Brain pericyte (primary cell): ENCODE results near the gene RTL3.
"Not testable (repeated sequence)": the region's sequence is repeated elsewhere in the genome, so short reads cannot be mapped to it uniquely, and the experiment has no call there.

ENCODE experiments used
- DNase-seq: peaks from one replicate; pipeline ENCODE4 v3.0.0-alpha.2; 2012; ENCODE audit warnings: low read depth, low spot score

The RTL3 gene, protein sequence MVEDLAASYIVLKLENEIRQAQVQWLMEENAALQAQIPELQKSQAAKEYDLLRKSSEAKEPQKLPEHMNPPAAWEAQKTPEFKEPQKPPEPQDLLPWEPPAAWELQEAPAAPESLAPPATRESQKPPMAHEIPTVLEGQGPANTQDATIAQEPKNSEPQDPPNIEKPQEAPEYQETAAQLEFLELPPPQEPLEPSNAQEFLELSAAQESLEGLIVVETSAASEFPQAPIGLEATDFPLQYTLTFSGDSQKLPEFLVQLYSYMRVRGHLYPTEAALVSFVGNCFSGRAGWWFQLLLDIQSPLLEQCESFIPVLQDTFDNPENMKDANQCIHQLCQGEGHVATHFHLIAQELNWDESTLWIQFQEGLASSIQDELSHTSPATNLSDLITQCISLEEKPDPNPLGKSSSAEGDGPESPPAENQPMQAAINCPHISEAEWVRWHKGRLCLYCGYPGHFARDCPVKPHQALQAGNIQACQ

DNA sequence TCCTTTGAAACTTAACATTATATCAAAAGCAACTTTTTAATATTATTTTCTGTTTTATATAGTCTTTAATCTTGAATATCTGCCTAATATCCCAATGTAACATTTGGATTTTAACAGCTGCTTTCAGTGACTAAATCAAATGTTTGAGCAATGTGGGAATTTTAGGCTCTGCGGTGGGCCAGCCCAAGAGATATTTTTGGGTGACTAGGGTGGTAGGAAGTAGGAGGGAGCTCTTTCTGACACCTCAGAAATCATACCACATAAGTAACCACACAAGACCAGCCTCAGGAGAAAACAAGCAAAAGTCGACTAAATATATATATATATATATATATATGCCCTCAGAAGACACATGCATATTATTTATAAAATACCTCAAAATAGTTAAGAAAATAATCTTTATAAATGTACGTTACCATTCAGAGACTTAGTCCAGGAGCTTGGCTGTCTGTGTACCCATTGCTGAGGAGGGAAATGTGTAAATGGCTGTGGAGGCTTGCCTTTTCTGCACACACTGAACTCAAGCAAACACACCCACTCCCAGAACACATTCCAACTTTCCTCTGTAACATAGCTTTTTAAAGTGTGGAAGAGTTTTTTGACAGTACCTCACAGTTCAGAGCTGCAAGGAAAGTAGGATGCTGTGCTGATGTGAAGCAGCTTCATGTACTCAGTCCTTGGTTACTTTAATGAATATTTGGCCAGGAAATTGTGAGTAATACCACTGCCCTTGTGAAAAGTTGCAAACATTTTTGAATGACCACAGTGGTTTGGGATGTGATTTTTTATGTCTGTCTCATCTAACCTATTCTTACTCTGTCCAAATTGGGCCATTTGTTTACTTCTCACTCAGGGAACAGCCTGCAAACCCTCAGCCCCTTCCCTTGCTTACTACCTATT, at the start of gene RTL3:
RTL3 (minus strand) TSS at position 484 of the 900 bp plus-strand sequence. CDS start 908 bp downstream, outside the sequence.
- no peak for DNase-seq

DNA sequence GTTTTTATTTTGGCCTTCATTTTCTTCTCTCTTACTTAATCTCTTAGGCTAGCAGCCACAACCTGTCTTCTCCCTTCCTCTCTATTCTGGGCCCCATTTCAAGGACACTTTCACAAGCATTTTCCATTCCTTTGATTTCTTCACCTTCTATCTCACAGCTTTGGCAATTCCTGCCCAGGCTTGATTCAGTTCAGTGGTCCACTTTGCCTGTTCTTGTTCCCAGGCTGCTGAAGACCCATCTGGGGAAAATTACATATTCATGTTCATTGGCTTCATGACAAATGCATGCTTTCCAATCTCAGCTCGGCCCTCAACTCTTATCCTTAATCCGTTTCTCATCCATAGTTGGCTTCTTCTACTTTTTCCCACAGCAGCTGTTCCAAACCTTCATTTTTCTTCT, 49.7 kb upstream of the RTL3 start:
- DNase-seq = no peak

DNA sequence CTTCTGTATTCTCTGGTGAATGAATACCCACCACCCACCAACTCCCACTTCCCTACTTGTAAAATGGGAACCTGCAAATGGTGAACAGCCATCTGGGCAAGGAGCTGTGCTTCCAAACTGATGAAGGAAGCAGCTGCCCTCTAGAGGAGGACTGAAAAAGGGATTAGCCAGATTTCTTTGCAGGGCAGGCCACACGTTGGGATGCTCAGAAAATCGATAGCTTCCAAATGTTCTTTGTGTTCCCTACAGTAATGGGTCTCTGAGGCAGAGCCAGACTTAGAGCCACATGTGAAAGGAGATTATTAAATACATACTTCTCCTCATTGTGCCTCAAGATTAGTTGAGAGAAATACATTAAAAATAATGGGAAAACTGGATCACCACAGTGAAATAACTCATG, 49.1 kb upstream of the RTL3 start:
- no peak for DNase-seq

DNA sequence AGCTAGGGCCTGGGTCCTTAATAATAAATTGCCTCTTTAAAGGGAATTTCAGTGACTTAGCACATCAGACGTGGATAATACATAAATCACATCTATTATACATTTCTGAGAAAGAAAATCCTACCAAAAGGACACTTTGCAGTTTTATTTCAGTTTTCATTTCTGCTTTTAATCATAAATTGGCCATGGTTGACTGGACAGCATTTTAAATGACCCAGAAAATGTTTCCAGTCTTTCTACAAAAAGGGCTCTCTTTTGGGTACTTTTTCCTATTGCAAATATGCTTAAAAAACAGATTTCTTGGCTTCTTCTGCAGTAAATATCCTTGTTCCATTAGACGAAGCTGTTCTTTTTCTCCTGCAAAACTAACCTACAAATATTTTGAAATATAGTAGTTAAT, 46.9 kb upstream of the RTL3 start:
- no peak for DNase-seq

DNA sequence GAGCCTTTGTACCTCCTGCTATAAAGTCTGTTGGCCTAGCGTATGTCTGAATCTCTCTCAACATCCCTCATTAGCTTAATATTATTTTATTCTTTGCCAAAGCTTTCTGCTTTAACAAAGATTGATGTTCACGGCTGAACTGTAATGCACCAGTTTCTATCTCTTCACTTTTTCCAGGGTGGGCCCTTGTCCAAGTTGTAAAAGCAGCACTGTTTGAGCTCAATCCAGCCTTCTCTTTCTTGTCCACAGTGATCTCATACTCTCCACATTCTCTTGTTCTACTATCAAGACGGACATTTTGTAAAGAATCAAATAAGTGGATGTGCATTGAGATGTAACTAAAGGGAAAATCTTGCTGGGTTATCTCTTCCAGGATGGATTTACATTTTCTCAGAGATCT, 34.4 kb upstream of the RTL3 start:
- no peak for DNase-seq

DNA sequence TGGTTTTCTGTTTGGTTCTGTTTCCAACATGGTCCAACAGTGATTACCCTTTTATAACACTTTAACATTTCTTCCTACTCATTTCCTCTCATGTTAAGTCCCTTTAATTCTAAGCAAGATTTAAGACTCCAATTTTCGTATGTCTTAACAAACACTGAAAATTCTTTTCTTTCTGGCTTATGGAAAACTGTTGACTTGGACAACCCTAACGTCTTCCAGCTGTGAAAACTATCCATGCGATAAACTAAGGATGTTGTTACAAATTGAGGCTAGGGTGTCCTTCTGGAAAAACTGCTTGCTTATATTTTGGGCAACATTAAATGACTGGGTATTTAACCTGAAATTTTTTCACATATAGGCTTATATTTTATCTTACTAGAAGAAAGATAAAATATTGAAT, 33.9 kb upstream of the RTL3 start:
- no peak for DNase-seq

DNA sequence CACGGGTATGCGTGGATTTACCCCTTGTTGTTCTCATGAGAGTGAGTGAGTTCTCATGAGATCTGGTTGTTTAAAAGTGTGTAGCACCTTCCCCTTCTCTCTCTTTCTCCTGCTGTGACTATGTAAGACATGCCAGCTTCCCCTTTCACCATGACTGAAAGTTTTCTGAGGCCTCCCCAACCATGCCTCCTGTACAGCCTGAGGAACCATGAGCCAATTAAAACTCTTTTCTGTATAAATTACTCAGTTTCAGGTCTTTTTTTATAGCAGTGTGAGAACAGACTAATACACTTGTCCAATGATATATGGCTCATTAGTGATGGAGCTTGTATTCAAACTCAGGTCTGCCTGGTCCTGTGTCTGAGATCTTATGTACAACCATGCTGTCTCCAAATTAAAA, 28.5 kb upstream of the RTL3 start:
- no peak for DNase-seq

DNA sequence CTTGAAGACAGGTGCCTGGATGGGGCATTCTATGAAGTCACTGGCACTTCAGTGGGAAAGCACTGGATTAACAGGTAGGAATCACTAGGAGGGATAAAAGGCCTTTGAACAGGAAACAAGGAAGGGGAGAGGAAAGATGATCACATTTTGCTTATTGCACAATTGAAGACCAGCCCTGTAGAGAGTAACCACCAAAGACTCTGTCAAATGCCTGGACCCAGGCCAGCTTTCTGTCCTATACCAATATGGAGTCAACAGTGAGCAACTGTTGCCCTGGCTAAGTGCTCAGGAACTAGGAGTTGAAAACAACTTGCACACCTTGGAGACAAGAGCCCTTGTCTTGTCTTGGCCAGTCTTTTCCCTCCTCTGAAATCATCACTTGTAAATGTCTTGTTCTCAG, 14.1 kb upstream of the RTL3 start:
- DNase-seq = no peak

DNA sequence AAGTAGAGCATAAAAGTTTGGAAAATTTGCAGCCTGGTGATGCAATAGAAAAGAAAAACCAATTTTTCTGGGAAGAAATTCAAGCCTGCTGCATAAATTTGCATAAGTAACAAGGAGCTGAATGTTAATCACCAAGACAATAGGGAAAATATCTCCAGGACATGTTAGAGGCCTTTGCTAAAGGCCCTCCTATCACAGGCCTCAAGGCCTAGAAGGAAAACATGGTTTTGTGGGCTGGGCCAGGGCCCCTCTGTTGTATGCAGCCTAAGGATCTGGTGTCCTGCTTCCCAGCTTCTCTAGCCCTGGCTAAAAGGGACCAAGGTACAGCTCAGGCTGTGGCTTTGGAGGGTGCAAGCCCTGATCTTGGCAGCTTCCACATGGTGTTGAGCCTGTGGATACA, 6.2 kb upstream of the RTL3 start:
- DNase-seq = no peak

DNA sequence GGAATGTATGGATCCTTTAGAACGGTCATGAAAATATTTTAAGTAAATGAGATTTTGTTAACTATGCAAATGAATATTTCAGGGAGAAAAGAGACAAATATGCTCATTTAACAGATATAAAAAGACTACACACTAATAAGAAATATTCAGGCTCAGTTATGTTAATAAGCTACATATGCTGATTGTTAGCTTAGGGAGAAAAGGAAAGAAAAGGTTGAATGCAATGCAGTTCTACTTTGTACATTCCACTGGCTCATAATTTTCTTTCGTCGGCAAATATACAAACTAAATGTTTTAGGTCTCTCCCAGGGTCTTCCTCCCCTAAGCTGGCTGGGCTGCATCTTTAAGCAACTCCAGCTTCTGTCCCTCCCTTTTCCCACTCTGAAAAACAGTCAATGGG, 2.7 kb upstream of the RTL3 start:
- DNase-seq = no peak

DNA sequence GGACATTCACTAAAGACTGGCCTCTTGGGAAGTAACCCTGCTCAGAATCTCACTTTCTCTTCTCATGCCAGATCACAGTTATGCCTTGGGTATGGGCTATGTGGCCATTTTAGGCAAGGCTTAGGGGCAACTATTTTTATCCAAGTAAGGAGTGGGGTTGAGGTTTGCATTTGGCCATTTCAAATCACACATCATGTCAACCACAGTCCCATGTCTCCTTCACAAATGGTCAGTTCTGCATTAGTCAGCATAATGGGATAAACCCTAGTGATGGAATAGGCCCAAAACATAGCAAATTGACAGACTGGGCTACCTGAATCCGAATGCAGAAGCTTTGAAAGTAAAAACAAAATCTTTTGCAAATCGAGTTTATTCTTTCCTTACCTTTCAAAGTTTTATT, 827 bp upstream of the RTL3 start:
- no peak for DNase-seq

DNA sequence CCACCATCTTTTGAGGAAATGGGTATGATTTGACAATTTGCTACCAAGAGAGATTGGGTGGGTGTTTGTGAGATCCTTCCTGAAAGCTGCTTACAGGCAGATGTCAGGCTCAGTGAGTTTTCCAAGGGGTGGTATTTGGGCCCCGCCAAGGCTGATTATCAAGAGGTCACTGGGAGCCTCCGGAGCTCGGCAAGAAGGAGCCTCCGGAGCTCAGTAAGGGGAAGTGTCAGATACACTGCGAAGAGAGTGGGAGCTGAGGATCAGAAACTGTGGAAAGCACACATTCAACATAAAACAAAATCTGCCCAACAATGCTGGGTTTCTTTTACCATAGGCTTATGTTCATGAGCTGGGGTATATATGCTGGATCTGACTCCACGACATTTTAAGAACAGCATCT, 714 bp downstream of the RTL3 start:
- no peak for DNase-seq

DNA sequence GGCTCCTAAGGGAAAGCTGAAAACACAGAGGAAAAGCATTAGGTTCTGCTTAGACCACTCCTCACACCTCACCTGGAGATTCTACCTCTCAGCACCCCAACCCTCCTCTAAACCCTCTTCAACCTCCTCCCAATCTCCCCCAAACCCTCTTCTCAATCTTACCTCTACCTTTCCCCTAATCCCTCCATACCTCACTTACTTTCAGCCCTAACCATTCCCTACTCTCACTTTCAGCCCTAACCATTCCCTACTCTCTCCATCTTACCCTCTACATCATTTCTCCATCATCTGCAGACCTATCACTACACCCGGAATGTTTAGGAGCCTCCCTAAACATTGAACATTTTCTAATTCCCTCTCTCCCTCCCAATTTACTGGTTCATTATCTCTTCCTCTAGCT, 3.5 kb downstream of the RTL3 start:
- DNase-seq = no peak

DNA sequence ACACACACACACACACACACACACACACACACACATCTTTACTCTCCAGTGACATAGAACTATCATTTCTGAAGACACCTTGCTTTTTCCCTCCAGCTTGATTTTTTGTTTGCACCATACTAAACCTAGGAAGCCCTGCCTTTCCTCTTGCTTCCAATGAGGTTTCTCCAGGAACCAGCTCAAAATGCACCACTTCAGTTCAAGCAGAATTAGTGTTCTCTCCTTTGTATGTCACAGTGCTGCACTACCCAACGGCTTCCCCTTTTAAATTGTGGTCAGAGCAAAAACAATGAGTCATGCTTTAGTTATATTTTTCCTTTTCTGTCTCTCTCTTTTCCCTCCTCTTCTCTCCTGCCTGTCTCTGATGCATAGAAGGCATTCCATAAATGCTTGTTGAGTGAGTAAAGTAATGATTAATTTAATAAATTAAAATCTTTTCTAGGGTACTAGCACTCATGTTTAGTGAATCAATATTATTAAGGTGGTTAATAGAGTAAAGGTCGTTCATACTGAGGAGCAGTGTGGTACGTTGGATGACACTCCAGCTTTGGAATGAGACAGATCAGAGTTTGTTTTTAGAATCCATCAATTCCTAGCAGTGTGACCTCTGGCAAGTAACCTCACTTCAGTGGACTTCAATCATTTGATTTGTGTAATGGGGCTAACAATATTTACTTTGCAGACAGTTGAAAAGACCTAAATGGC, 5.9 kb downstream of the RTL3 start:
- no peak for DNase-seq

DNA sequence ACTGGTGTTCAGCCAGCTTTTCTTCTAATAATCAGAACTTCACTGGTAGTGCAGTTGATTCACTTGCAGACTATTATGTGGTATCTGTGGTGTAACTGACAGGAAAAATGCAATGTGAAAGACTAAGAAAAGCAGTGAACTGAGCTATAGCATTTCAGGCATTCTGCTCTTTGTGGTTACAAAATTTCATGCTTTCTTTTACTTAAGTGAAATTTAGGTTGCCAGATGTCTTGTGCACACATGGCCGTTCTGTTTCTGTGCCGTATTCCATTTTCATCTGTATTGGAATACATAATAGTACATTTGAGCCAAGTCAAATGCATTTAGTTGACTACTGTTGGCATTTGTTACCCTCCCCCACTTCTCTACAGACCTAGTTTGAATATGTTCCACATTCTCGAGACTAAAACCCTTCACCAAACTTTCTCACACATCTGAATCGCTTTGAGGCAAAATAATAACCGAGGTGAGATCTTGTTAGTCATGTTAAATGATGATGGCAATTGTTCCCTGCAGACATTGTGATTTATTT, 8.2 kb downstream of the RTL3 start:
- DNase-seq = no peak

DNA sequence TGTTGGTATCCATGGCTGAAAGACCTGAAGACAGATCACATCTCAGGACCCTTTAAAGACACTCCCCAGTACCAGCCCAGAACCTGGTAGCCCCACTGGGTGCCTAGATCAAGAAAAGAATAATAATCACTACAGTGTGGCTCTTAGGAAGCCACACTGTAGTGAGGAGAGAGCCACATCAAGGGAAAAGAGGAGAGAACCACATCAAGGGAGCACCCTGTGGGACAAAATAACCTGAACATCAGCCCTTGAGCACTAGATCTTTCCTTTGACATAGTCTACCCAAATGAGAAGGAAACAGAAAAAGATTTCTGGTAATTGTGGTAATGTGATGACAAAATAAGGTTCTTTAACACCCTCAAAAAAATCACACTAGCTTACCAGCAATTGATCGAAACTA, 15.3 kb downstream of the RTL3 start:
- DNase-seq = no peak

DNA sequence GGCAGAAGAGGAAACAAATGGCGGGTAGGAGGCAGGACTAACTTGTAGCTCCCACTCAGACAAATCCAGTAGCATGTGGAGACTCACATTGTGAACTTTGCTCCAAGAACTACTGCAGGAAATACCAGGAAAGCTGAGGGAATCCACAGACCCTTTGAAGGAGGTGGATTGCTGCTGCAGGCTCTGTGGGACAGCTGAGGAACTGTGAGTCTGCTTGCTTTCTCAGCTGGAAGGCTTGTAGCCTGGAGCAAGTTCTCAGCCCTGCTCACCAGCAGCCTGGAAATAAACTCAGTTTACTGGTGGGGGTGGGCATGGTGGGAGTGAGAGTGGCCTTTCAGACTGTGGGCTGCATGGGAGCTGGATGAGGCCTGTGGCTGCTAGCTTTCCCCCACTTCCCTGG, 16.0 kb downstream of the RTL3 start:
- DNase-seq = peak; percentile 65

DNA sequence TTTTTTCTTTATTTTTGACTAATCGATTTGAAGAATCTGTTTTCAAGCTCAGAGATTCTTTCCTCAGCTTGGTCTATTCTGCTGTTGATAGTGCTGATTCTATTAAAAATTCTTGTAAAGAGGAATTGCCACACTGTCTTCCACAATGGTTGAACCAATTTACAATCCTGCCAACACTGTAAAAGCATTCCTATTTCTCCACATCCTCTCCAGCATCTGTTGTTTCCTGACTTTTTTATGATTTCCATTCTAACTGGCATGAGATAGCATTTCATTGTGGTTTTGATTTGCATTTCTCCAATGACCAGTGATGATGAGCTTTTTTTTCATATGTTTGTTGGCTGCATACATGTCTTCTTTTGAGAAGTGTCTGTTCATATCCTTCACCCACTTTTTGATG, 23.0 kb downstream of the RTL3 start:
- not testable (repeated sequence) for DNase-seq

DNA sequence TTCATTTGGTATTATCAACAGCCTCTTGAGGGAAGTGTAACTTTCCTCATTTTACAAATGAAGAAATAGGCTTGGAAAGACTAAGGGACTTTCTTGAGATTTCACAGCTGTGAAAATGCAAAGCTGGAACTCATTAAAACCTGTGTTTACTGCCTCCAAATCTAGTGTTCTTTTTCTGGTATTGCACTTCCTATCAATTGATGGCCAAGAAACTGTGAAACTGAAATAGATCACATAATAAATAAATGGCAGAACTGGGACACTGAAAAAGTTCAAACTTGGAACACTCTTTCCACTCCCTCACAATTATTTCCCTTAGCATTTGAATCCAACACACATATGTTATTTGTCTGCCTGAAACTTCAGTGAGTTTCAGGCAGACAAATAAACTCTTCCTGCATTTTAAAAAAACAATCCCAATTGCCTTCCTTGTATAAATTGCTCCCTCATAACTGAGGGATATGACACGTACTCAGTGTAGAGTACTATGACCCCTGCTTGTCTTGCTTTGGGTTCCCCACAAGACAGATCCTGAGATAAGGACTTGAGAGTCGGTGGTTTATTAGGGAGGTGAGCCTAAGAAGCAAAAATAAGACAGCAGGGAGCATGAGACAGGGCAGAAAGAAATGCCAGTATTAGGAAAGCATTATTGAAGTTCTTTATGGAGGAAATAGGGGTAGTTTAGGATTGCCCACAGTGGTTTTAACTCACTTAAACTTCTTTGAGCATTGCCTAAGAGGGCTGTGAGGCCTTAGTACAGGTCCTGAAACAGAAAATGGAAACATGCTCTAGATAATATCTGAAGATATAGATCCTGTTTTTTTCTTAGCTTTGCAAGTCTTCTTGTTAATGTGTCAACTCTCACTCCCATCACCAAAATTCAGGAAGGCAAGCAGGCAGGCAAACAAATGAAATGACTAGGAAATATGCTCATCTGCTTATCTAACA, 33.9 kb downstream of the RTL3 start:
- no peak for DNase-seq

DNA sequence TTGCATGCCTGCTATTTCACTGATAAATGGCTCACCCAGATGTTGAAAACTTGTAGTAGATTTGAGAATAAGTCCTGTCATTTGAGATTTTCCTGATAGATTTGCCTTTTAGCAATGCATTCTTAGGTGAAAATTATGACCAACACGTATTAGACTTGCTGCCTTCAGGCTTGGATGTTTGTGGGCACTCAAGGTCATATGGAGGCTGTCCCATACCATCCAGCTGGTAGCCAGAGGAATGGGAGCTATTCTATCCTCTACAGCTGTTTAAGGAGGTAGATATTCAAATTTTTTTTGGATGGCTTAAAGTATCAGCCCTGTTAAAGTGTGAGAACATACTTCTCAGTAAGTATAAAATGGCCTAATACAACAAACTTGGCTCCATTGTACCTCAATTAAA, 34.7 kb downstream of the RTL3 start:
- DNase-seq = no peak

DNA sequence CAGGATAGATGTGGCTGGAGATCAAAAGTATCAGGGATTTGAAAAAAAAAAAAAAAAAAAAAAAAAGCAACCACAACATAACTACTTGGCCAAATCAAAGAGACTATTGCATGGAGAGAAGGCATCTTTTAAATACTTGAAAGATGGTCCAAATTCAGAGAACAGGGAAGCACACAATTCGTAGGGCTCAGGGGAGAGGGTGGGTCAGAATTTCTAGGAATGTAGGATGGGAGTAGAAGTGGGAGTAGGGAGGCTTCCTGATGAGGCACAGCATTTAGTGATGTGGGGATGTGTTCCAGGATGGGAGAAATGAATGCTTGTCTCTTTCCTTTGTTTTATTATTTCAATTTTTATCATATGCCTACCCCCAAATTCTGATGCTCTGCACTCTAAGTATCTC, 36.3 kb downstream of the RTL3 start:
- DNase-seq = no peak
